Prostate gland (tissue), 2 donors: ENCODE measurements around the gene EFS. TPM values are rescaled to one million over a fixed set of nuclear protein-coding genes. Genes with fewer than 3 reads are reported as not detected.

ENCODE experiments used
- DNase-seq: peaks from one replicate; pipeline ENCODE4 v3.0.0-alpha.2; 2019; ENCODE audit warnings: low spot score
- H3K27ac ChIP-seq, 2 donors: fragments of 200-600 bp; sonication (generic); 2 replicates each; pipeline ENCODE4 v1.5.1; 2017 to 2019
- H3K27me3 ChIP-seq: fragments of 200-600 bp; sonication (generic); replicated peaks from 2 replicates; pipeline ENCODE4 v1.5.1; 2019; ENCODE audit not compliant: insufficient read depth
- H3K36me3 ChIP-seq, 2 donors: fragments of 200-600 bp; sonication (generic); 1 replicate in 1 of 2; 2 replicates in 1 of 2; pipeline versions ENCODE4 v1.5.1 to v1.8.1; 2017 to 2019
- H3K4me1 ChIP-seq: fragments of 200-600 bp; sonication (generic); replicated peaks from 2 replicates; pipeline ENCODE4 v1.5.1; 2019
- H3K4me3 ChIP-seq, 2 donors: fragments of 200-600 bp; sonication (generic); 2 replicates each; pipeline ENCODE4 v1.5.1; 2017 to 2019
- H3K9me3 ChIP-seq: fragments of 200-600 bp; sonication (generic); 2 replicates; pipeline ENCODE4 v1.5.1; 2017
- POLR2A ChIP-seq: fragments of 450-650 bp; IDR thresholded peaks from one replicate; pipeline ENCODE4 v1.6.1; 2016; ENCODE audit warnings: antibody characterized with exemption, mild to moderate bottlenecking
- POLR2AphosphoS5 ChIP-seq: sonication (generic); formaldehyde crosslinking; IDR thresholded peaks from one replicate; pipeline ENCODE4 v1.6.1; 2017; ENCODE audit warnings: antibody characterized with exemption
- WGBS: methylation state at CpG from one replicate; pipeline ENCODE4 v1.1.5; 2018; 5-methylcytosine and 5-hydroxymethylcytosine counted together
- intact Hi-C: fragments of 100-400 bp; cut with DNase I; formaldehyde crosslinking; loops from one replicate; pipeline ENCODE4 v1.14.2; 2022
- total RNA-seq, 2 donors: library from RNA; depleted of rRNA; stranded (reverse); fragments of >200 nt; gene quantifications; one replicate each; pipeline ENCODE4 v1.1.0, GENCODE V29; 2016
- TF ChIP-seq, protein P1 (sequence below), 4 experiments: fragments of 200-600 bp in 2 of 4; fragments of 450-650 bp in 2 of 4; sonication (generic) in 2 of 4; IDR thresholded peaks; 1 replicate in 3 of 4; 2 replicates in 1 of 4; pipeline ENCODE4 v1.5.1; 2016 to 2019; ENCODE audit warnings: antibody characterized with exemption in 4 of 4, mild to moderate bottlenecking in 2 of 4, moderate library complexity in 2 of 4

The EFS gene
- total RNA-seq, 2 donors from 2014 or later, result 26.5 to 53.2 TPM

DNA sequence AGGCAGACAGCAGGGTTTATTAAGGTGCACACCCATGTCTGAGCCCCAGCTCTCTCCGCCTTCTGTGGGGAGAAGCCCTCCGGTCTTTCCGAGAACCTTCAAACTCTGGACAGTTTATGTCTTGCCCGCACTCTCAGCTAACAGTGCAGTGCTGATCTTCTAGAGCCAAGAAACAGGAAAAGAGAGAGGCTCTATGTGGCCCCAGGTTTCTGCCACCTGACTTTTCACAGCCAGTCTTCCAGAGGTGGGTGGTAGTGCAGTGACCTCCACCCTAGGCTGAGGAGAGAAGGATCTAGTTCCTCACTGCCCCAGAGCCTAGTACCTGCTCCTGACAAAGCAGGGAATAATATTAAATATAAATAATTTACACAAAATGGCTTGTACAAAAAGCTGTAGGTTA lies 8.3 kb downstream of the EFS start:
- no peak overlapping the region for H3K4me3 ChIP-seq
- no peak overlapping the region for H3K27ac ChIP-seq
- no peak for DNase-seq
- TF ChIP-seq, protein P1, sequence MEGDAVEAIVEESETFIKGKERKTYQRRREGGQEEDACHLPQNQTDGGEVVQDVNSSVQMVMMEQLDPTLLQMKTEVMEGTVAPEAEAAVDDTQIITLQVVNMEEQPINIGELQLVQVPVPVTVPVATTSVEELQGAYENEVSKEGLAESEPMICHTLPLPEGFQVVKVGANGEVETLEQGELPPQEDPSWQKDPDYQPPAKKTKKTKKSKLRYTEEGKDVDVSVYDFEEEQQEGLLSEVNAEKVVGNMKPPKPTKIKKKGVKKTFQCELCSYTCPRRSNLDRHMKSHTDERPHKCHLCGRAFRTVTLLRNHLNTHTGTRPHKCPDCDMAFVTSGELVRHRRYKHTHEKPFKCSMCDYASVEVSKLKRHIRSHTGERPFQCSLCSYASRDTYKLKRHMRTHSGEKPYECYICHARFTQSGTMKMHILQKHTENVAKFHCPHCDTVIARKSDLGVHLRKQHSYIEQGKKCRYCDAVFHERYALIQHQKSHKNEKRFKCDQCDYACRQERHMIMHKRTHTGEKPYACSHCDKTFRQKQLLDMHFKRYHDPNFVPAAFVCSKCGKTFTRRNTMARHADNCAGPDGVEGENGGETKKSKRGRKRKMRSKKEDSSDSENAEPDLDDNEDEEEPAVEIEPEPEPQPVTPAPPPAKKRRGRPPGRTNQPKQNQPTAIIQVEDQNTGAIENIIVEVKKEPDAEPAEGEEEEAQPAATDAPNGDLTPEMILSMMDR (IDR thresholded peaks at IDR 0.05), result no peak
- no peak for TF ChIP-seq POLR2A
- intact Hi-C loops, result no loop called here
- WGBS, result 88% methylated on average over 4 of the region's 4 CpGs
- H3K4me1 ChIP-seq, result peaks cover 4% of the 10 kb centered on the region
- H3K9me3 ChIP-seq, result no peaks in the 10 kb centered on the region
- no peaks in the 10 kb centered on the region for H3K27me3 ChIP-seq
- peaks cover 0 to 5% of the 10 kb centered on the region in 2 donors for H3K36me3 ChIP-seq

GRCh38 chr14:23355871-23356435 lies 9.0 kb downstream of the EFS start:
- WGBS, result 78% methylated on average over 6 of the region's 6 CpGs
- peaks cover 0 to 5% of the 10 kb centered on the region in 2 donors for H3K36me3 ChIP-seq
- H3K27ac ChIP-seq, result no peak overlapping the region
- intact Hi-C loops, result no loop called here
- peaks cover 4% of the 10 kb centered on the region for H3K4me1 ChIP-seq
- no peaks in the 10 kb centered on the region for H3K27me3 ChIP-seq
- TF ChIP-seq POLR2A, result no peak
- TF ChIP-seq, protein P1 (IDR thresholded peaks at IDR 0.05), result no peak
- no peak for TF ChIP-seq POLR2AphosphoS5
- H3K9me3 ChIP-seq, result no peaks in the 10 kb centered on the region
- H3K4me3 ChIP-seq, result no peak overlapping the region
- no peak for DNase-seq

GRCh38 chr14:23354990-23355389 lies 10.0 kb downstream of the EFS start:
- Histone ChIP-seq H3K27ac (no peak overlapping the region), H3K4me1 (no peaks in the 10 kb centered on the region), H3K36me3 (peaks cover 0 to 4% of the 10 kb centered on the region in 2 donors), H3K27me3 (no peaks in the 10 kb centered on the region), H3K4me3 (no peak overlapping the region), H3K9me3 (no peaks in the 10 kb centered on the region)
- 88% methylated on average over 6 of the region's 6 CpGs for WGBS
- TF ChIP-seq POLR2A (no peak), POLR2AphosphoS5 (no peak)
- TF ChIP-seq, protein P1 (IDR thresholded peaks at IDR 0.05), result no peak
- intact Hi-C loops, result no loop called here
- no peak for DNase-seq

- WGBS, result 76% methylated on average over 5 of the region's 5 CpGs
- TF ChIP-seq POLR2AphosphoS5, result no peak
- DNase-seq, result no peak
- intact Hi-C loops, result no loop called here
- no peaks in the 10 kb centered on the region for H3K27me3 ChIP-seq
- peak overlapping the region; percentile 81 to 85 for H3K27ac ChIP-seq
- no peaks in the 10 kb centered on the region for H3K9me3 ChIP-seq
- H3K4me1 ChIP-seq, result no peaks in the 10 kb centered on the region
- no peaks in the 10 kb centered on the region for H3K36me3 ChIP-seq
- no peak overlapping the region for H3K4me3 ChIP-seq
Measured at GRCh38 chr14:23353433-23353780, 11.6 kb downstream of the EFS start.

DNA sequence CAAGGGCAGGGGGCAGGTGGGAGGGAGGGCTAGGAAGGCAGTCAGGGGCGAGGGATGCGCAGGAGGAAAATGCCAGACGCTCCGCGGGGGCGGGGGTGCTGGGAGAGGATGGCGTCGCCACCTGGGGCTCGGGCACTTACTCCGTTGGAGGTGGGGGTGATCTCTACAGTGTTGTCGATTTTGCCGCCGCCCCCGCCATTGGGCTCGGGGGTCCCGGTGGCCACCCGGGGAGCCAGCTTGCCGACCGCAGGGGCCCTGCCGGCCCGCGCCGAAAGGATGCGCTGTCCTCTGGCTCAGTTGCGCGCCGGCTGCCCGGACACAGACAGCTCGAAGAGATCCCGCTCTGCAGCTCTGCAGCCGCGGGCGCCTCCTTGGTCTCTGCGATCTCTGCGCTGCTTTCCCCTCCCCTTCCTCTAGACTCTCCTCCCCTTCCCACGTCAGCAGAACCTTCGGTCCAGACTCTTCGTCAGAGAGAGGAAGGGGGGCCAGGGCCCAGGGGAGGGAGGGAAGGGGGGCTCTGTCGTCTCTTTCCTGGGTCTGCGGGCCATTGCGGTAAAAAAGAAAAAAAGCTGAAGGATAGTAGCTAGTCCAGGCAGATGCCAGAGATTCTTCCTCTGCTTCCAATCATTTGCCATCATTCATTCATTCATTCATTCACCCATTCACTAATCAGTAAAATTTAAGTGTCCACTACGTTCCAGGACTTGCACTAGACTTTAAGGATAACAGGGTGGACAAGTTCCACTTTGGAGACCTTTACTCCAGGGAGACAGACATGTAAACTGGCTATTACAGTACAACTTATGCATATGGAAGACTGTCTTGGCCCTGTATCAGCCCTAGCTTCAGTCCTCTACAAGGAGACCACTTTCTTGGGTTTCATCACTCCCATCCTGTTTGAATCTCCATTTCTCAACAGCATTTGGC lies 12.2 kb downstream of the EFS start, which contains the start of gene SLC22A17:
Gene SLC22A17 (minus strand): TSS at position 382 of the 927 bp plus-strand sequence.
- TF ChIP-seq POLR2A (peak; percentile 93), POLR2AphosphoS5 (peak; percentile 99)
- TF ChIP-seq, protein P1 (IDR thresholded peaks at IDR 0.05), result peak in 2 of 4 experiments; percentile 19 to 33
- H3K27ac ChIP-seq, result peak within 1 kb of the TSS; percentile 81 to 85
- no peaks in the 10 kb centered on the region for H3K9me3 ChIP-seq
- intact Hi-C loops, result no loop called here
- H3K4me3 ChIP-seq, result peak within 1 kb of the TSS; percentile 63 to 75
- DNase-seq, result peak; percentile 91
- H3K36me3 ChIP-seq, result no peaks in the 10 kb centered on the region
- no peaks in the 10 kb centered on the region for H3K4me1 ChIP-seq
- WGBS, result under 1% methylated on average over 31 of the region's 42 CpGs
- no peaks in the 10 kb centered on the region for H3K27me3 ChIP-seq
